Muscle of leg (tissue), 11 donors: ENCODE results near the gene MYL11. TPM values are rescaled to one million over a fixed set of nuclear protein-coding genes. Genes with fewer than 3 reads are reported as not detected.

Experiments
- DNase-seq: peaks from one replicate; pipeline ENCODE4 v3.0.0; 2013
- H3K27ac ChIP-seq: one replicate; pipeline ENCODE4 v1.5.1; 2013; ENCODE audit warnings: mild to moderate bottlenecking, low read length, control low read depth
- H3K27me3 ChIP-seq: one replicate; pipeline ENCODE4 v1.6.1; 2013; ENCODE audit warnings: low read length; ENCODE audit not compliant: control insufficient read depth, insufficient read depth
- H3K36me3 ChIP-seq: one replicate; pipeline ENCODE4 v1.6.1; 2013; ENCODE audit warnings: low read length; ENCODE audit not compliant: control insufficient read depth, insufficient read depth
- H3K4me1 ChIP-seq: one replicate; pipeline ENCODE4 v1.6.1; 2013; ENCODE audit warnings: low read length; ENCODE audit not compliant: control insufficient read depth, insufficient read depth
- H3K4me3 ChIP-seq: one replicate; pipeline ENCODE4 v1.5.1; 2013; ENCODE audit warnings: low read length, control low read depth
- H3K9me3 ChIP-seq: replicated peaks from 2 replicates; pipeline ENCODE4 v1.6.1; 2013; ENCODE audit warnings: low read depth, low read length; ENCODE audit not compliant: control insufficient read depth
- WGBS: methylation state at CpG from one replicate; pipeline ENCODE4 v1.1.5; 2013; ENCODE audit warnings: missing lambda C conversion rate; ENCODE audit not compliant: insufficient coverage; 5-methylcytosine and 5-hydroxymethylcytosine counted together
- polyA plus RNA-seq, 8 donors: library from polyadenylated mRNA; unstranded; fragments of 120-200 nt; gene quantifications; one replicate each; pipeline versions ENCODE4 v1.2.1 to v1.2.3, GENCODE V29; 2013; ENCODE audit warnings: inconsistent platforms in 1 of 8, low replicate concordance in 1 of 8; ENCODE audit not compliant: insufficient read length in 8 of 8, insufficient read depth in 1 of 8
- total RNA-seq: library from RNA; stranded (reverse); fragments of 120-200 nt; gene quantifications from one replicate; pipeline ENCODE4 v1.2.4, GENCODE V29; 2013

Gene MYL11
- total and polyA plus RNA-seq, 9 donors, result 4,424 to 10,279 (median 7,940) TPM

DNA sequence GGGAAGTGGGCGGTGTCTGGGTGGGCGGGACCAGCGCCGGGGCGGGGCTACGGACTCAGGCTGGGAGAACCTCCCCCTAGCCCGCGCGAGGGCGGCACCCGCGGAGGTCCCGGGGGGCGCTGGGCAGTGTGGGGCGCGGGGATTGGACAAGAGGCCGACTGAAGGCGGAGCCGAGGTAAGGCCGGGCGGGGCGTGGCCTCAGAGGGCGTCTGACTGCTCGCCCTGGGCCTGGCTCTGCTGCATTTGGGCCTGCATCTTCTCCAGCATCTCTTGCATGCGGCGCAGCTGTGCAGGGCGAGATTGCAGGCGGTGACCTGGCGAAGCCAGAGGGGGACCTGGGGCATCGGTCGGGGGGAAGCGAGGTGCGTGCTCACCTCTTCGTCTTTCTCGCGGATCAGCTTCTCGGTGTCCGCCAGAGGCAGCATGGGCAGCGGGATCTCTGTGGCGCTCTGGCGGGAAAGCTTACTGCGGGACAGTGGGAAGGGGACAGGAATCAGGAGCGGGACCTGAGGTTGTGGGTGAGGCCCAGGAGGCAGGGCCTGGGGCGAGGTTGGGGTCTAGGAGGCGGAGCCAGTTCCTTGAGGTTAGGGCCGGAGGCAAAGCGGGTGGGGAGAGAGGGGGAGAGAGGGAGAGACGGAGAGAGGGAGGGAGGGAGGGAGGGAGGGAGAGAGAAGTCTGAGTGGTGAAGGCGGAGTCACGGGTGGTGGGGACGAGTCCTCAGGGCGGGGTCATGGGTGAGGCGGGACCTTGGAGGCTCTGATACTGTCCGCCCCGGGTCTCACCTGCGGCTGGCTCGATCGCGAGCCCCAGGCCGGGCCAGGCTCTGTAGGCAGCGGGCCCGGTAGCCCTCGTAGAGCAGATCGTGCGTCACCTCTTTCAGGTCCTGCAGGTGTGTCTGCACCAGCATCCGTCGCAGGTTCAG lies 3.9 kb downstream of the MYL11 start:
- no peaks in the 10 kb centered on the region for H3K27me3 ChIP-seq
- peaks cover 38% of the 10 kb centered on the region for H3K4me1 ChIP-seq
- H3K27ac ChIP-seq, result peak overlapping the region; percentile 99
- peaks cover 18% of the 10 kb centered on the region for H3K36me3 ChIP-seq
- no peaks in the 10 kb centered on the region for H3K9me3 ChIP-seq
- peak; percentile 99 for DNase-seq
- peak overlapping the region; percentile 79 for H3K4me3 ChIP-seq
- WGBS, result under 1% methylated on average over 43 of the region's 67 CpGs

DNA sequence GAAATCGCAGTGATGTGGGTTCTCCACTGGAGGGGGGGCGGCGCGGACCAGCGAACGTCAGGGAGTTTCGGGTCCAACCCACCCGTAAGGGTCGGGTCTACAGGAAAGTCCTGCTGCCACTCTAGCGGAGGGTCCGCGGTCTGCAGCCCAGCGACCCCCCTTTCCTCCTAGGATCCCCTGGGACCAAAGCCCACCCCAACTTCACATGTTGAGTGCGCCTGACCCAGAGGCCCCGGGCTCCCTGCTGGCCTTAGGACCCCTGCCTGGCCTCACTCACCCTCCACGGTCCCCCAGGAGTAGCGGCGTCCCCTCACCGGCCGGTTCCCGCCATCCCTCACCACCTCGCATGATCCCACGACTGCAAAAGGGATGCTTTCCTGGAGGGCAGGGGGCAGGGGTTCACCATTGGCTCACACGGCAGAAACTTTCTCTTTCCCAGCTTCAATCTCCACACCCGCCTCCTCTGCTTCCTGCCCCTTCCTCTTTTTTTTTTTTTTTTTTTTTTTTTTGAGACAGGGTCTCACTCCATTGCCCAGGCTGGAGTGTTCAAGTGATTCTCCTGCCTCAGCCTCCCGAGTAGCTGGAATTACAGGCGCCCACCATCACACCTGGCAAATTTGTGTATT lies 4.7 kb downstream of the MYL11 start:
- H3K27me3 ChIP-seq, result no peaks in the 10 kb centered on the region
- peak overlapping the region; percentile 79 for H3K4me3 ChIP-seq
- H3K27ac ChIP-seq, result peak overlapping the region; percentile 99
- H3K36me3 ChIP-seq, result peaks cover 18% of the 10 kb centered on the region
- peak; percentile 51 for DNase-seq
- 9% methylated on average over 21 of the region's 27 CpGs for WGBS
- no peaks in the 10 kb centered on the region for H3K9me3 ChIP-seq
- peaks cover 41% of the 10 kb centered on the region for H3K4me1 ChIP-seq

DNA sequence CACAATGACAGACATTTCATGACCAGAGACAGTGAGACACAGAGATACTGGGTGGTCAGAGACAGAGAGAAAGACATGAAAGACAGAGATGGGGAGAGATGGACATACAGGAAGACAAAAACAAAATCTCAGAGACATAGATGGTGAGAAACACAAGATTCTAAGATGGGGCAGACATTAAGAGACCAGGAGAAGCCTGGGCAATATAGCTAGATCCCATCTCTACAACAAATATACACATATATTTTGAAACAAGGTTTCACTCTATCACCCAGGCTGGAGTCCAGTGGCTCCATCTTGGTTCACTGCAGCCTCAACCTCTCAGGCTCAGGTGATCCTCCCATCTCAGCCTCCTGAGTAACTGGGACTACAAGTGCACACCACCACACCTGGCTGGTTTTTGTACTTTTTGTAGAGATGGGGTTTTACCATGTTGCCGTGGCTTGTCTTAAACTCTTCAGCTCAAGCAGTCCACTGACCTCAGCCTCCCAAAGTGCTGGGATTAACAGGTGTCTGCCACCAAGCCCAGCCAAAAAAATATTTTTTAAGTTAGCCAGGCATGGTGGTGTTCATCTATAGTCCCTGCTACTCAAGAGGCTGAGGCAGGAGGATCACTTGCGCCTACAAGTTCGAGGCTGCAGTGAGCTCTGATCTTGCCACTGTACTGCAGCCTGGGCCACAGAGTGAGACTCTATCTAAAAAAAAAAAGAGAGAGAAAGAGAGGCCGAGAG lies 5.6 kb downstream of the MYL11 start:
- 76% methylated on average over 3 of the region's 4 CpGs for WGBS
- no peaks in the 10 kb centered on the region for H3K9me3 ChIP-seq

DNA sequence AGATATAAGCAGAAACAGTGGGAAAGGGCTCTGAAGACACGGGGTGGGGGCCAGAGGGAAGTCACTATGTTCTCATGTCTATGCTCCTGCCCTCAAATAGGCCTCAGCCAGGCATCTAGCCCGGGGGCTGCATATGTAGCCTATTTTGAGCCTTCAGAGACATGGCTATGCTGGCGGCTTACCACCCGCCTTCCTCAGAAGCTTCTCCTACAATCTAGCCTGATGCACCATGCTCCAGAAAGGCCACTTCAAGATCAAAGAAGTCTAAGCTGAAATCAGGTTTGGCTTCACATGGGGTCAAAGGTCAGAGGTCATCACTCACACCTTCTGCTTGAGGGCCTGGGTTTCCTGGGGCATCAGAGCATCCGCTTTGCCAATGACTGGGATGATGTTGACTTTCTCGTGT lies 6.2 kb downstream of the MYL11 start:
- Histone ChIP-seq H3K4me3 (no peak overlapping the region), H3K27me3 (no peaks in the 10 kb centered on the region), H3K27ac (peak overlapping the region; percentile 35), H3K9me3 (no peaks in the 10 kb centered on the region), H3K4me1 (peaks cover 39% of the 10 kb centered on the region), H3K36me3 (peaks cover 16% of the 10 kb centered on the region)
- 81% methylated on average over 3 of the region's 6 CpGs for WGBS
- DNase-seq, result peak; percentile 66

More for the DNA sequence above, 5.6 kb downstream of the MYL11 start:
- Histone ChIP-seq H3K36me3 (peaks cover 18% of the 10 kb centered on the region), H3K4me1 (peaks cover 39% of the 10 kb centered on the region), H3K27me3 (no peaks in the 10 kb centered on the region), H3K27ac (no peak overlapping the region), H3K4me3 (no peak overlapping the region)
- peak; percentile 35 for DNase-seq

DNA sequence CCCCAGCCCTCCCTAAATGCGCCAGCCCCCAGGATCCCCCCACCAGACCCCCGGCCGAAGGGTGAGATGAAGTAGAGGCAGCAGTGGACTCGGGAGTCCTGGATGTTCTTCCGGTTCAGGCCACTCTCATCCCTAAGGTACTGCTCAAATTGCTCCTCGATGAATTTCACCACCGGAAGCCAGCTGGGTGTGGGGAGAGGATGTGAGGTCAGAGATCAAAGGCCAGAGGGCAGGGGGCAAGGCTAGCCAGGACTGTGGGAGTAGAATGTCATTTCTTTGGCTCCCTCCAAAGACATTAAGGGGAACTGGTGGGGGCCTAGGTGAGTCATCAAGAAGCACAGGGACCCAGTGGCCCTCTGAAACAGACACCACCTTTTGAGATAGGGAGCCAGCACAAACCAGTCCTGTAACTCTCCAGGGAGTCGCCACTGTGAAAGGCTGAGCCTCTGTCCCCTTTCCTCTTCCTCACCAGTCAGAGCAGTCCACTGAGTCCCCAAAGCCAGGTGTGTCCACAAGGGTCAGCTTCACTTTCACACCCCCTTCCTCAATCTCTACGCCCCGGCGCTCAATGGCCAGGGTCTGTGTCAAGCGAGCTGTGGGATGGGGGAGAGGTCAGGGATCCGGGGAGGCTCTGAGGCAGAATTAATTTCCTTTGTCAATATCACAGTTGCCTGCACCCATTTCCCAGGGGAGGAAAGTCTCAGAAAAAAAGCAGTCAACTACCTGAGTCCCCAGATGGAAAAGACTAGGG lies 6.9 kb downstream of the MYL11 start:
- H3K27me3 ChIP-seq, result no peaks in the 10 kb centered on the region
- WGBS, result 71% methylated on average over 3 of the region's 13 CpGs
- peak; percentile 49 for DNase-seq
- peaks cover 35% of the 10 kb centered on the region for H3K4me1 ChIP-seq
- no peak overlapping the region for H3K4me3 ChIP-seq
- H3K9me3 ChIP-seq, result no peaks in the 10 kb centered on the region
- H3K27ac ChIP-seq, result peak overlapping the region; percentile 35
- H3K36me3 ChIP-seq, result peaks cover 9% of the 10 kb centered on the region

DNA sequence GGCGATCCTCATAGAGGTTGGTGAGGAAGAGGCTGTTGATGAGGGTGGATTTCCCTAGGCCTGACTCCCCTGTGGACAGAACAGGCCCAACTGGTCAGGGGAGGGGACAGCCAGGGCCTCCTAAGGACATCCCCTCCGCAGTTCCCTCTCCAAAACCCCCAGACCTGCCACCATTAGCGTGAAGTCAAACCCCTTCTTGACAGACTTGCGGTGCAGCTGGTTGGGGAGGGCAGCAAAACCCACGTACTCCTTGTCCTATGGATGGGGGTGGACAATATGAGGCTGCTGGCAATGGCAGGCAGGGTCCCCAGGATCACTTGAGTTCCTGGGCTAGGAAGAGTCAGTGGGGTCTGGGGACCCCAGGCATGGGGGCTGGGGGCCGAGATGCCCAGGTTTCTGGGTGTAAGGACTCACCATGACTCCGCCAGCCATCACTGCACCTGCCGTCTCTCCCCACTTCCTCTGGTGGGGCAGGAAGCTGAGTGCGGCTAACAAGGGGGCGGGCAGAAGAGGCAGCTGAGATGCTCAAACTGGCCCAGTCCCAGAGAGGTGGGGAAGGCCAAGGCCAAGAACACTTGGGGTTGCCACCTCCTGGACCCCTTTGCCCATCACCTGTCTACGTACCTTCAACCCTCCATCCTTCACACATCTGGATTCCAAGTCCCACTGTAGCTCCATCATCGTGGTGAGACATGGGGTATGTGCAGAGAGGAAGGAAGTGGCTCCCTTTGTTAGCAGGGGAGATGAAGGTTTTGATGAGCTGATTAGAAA lies 7.7 kb downstream of the MYL11 start, which contains the start of gene SEPTIN1:
Gene SEPTIN1 (minus strand): TSS at position 451 of the 771 bp plus-strand sequence. CDS start 19 bp downstream, at position 432.
- peaks cover 28% of the 10 kb centered on the region for H3K4me1 ChIP-seq
- peak within 1 kb of the TSS; percentile 35 for H3K27ac ChIP-seq
- H3K9me3 ChIP-seq, result no peaks in the 10 kb centered on the region
- peaks cover 2% of the 10 kb centered on the region for H3K36me3 ChIP-seq
- DNase-seq, result peak; percentile 35
- WGBS, result 75% methylated on average over 2 of the region's 12 CpGs
- H3K4me3 ChIP-seq, result peak within 1 kb of the TSS; percentile 15
- H3K27me3 ChIP-seq, result no peaks in the 10 kb centered on the region

DNA sequence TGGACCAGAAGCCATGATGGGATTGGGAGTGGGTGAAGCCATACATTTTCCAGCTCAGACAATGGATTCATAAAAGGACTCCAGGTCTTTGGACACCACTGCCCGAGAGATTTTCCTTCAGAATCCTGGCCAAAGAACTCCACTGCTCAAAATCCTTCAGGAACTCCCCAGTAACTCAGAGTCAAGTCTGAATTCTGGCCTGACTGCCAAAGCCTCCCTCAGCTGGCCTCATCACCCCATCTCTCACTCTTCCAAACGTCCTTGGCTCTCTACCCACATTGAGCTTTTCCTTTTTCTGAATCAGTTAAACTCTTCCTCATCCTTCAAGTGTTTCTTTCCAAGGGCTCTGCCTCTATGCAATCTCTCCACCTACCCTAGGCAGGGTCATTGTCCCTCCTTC lies 8.9 kb downstream of the MYL11 start:
- peak; percentile 94 for DNase-seq
- Histone ChIP-seq H3K4me1 (peaks cover 21% of the 10 kb centered on the region), H3K4me3 (no peak overlapping the region), H3K27ac (peak overlapping the region; percentile 20), H3K27me3 (no peaks in the 10 kb centered on the region), H3K36me3 (no peaks in the 10 kb centered on the region), H3K9me3 (no peaks in the 10 kb centered on the region)
- 26% methylated on average over 2 of the region's 2 CpGs for WGBS

DNA sequence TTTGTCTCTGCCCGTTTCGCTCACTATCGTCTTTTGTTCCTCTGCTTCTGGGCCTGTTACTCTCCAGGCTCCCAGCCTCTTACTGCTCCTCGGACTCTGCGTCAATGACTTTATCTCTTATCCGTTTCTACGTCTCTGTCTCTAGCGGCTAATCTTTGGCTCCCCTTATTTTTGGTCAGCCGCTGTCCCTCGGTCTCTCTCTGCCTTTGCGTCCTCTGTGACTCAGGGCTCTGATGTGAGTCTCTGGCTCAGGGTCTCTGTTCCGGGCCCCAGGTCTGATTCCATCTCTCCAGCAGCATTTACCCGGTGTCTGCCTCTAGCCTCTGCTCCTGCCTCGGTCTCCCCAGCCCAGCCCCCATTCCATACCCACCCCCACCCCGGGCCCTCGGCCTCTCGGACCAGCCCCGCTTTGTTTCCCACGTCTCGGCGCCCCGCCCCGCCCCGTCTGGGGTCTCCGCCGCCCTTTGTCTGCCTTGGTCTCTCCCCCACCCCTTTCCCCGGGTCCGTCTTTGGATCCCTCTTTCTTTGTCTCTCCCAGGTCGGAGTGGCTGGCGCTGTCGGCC lies 20.1 kb downstream of the MYL11 start:
- Histone ChIP-seq H3K9me3 (no peaks in the 10 kb centered on the region), H3K27ac (peak overlapping the region; percentile 95), H3K27me3 (no peaks in the 10 kb centered on the region), H3K36me3 (peaks cover 18% of the 10 kb centered on the region), H3K4me1 (peaks cover 20% of the 10 kb centered on the region), H3K4me3 (peak overlapping the region; percentile 77)
- DNase-seq, result peak; percentile 68
- WGBS, result 2% methylated on average over 27 of the region's 31 CpGs
